GM18873 (cell line): ENCODE results near the gene ATP5F1D.

Source experiments
- ATAC-seq: cut with Tn5 transposase; IDR thresholded peaks from one replicate; pipeline ENCODE4 v1.9.1; 2021; ENCODE audit warnings: mild to moderate bottlenecking, moderate library complexity, moderate number of reproducible peaks; ENCODE audit not compliant: unreplicated experiment, low FRiP score

ATP5F1D gene

DNA sequence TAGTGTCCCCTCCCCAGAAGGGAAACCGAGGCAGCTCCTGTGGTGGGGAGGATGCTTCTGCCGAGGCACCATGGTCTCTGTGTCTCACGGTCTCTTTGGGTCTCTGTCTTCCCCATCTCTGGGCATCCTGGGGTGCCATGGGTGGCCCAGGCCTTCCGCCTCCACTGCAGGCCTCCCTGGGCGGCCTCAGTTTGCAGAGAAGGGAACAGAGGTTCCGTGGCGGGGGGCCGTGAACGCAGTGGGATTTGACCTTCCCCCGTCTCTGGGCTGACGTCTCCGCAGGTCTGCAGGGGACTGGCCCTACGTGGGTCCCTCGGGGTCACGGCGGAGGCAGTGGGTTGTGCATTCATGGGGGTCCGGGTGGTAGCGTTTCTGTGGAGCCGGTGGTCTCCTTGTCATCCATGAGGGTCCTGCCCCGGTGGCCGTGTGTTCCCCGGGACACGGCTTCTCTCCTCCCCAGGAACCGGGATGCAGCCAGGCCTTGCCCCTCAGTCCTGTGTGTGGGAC, 48.7 kb downstream of the ATP5F1D start:
- ATAC-seq, result no peak

GRCh38 chr19:1290703-1291651, 49.4 kb downstream of the ATP5F1D start:
- no peak for ATAC-seq

- ATAC-seq, result no peak
These were observed 50.3 kb downstream of the ATP5F1D start for GRCh38 chr19:1291761-1292418.

GRCh38 chr19:1292419-1293151, 51.0 kb downstream of the ATP5F1D start:
- no peak for ATAC-seq

GRCh38 chr19:1293782-1294604, 52.4 kb downstream of the ATP5F1D start:
- no peak for ATAC-seq
